ENCODE results near the gene UBR3.

DNA sequence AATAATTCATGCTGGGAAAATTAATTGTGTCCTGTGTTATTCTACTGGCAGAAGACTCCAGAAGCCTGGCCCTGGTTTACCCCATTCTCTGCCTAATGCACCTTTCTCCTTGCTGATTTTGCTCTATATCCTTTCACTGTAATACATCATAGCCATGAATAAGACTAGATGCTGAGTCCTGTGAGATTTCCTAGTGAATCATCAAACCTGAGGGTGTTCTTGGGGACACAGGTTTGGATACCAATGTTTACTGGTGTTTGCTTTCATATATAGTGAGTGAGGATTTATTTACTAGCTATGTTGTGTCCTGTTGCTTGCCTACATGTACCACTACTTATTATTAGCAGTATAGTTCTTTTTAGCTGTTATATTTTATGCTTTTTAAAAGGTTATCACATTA, 9.0 kb upstream of the UBR3 start:
- TF ChIP-seq EZH2phosphoT487 (IDR thresholded peaks at IDR 0.05; ENCODE audit: borderline replicate concordance), result no peak
- TF ChIP-seq, protein P1, sequence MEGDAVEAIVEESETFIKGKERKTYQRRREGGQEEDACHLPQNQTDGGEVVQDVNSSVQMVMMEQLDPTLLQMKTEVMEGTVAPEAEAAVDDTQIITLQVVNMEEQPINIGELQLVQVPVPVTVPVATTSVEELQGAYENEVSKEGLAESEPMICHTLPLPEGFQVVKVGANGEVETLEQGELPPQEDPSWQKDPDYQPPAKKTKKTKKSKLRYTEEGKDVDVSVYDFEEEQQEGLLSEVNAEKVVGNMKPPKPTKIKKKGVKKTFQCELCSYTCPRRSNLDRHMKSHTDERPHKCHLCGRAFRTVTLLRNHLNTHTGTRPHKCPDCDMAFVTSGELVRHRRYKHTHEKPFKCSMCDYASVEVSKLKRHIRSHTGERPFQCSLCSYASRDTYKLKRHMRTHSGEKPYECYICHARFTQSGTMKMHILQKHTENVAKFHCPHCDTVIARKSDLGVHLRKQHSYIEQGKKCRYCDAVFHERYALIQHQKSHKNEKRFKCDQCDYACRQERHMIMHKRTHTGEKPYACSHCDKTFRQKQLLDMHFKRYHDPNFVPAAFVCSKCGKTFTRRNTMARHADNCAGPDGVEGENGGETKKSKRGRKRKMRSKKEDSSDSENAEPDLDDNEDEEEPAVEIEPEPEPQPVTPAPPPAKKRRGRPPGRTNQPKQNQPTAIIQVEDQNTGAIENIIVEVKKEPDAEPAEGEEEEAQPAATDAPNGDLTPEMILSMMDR (conservative IDR thresholded peaks at IDR 0.05; ENCODE audit: low read length), result no peak

Measured in Loucy (cell line).